ENCODE results near the gene PALM.

DNA sequence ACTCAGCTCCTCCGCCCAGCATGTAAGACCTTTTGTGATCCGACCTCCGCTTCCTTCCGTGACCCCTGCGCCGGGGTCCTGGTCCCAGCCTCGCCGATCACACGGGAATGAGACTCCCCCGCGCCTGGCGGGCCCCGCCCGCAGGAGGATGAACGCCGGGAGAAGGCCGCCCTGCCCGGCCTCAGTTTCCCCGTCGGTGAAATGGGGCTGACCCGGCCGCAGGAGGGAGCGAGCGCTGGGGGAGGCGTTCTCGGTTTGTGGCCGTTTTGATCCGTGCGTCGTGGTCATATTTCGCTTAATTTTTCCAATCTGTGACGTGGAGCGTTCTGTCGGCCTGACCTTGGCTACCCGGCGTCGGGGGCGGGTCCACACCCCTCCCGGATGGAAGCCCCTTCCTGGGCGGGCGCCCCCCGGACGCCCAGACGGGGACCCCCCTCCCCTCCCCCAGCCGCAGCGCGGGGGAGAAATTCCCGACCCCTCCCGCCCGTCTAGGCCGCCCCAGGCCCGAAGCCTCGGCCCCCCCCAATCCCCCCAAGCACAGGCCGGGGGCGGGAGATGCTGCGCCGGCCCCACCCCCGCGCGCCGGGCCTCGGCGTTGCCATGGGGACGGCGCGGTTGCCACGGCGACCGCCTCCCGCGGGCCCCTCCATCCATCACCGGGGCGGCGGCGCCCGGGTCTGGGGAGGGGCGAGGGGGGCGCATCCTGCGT lies 11.1 kb downstream of the PALM start:
- TF ChIP-seq, protein P1, sequence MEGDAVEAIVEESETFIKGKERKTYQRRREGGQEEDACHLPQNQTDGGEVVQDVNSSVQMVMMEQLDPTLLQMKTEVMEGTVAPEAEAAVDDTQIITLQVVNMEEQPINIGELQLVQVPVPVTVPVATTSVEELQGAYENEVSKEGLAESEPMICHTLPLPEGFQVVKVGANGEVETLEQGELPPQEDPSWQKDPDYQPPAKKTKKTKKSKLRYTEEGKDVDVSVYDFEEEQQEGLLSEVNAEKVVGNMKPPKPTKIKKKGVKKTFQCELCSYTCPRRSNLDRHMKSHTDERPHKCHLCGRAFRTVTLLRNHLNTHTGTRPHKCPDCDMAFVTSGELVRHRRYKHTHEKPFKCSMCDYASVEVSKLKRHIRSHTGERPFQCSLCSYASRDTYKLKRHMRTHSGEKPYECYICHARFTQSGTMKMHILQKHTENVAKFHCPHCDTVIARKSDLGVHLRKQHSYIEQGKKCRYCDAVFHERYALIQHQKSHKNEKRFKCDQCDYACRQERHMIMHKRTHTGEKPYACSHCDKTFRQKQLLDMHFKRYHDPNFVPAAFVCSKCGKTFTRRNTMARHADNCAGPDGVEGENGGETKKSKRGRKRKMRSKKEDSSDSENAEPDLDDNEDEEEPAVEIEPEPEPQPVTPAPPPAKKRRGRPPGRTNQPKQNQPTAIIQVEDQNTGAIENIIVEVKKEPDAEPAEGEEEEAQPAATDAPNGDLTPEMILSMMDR (IDR thresholded peaks at IDR 0.05): no peak
- TF ChIP-seq SIN3A (IDR thresholded peaks at IDR 0.05; ENCODE audit: borderline replicate concordance, insufficient read depth, low read depth, low read length) (no peak), POLR2AphosphoS5 (IDR thresholded peaks at IDR 0.05; ENCODE audit: low read depth, low read length) (no peak), TCF7L2 (IDR thresholded peaks at IDR 0.05; ENCODE audit: low read depth, low read length) (no peak)
- TF ChIP-seq, protein P2, sequence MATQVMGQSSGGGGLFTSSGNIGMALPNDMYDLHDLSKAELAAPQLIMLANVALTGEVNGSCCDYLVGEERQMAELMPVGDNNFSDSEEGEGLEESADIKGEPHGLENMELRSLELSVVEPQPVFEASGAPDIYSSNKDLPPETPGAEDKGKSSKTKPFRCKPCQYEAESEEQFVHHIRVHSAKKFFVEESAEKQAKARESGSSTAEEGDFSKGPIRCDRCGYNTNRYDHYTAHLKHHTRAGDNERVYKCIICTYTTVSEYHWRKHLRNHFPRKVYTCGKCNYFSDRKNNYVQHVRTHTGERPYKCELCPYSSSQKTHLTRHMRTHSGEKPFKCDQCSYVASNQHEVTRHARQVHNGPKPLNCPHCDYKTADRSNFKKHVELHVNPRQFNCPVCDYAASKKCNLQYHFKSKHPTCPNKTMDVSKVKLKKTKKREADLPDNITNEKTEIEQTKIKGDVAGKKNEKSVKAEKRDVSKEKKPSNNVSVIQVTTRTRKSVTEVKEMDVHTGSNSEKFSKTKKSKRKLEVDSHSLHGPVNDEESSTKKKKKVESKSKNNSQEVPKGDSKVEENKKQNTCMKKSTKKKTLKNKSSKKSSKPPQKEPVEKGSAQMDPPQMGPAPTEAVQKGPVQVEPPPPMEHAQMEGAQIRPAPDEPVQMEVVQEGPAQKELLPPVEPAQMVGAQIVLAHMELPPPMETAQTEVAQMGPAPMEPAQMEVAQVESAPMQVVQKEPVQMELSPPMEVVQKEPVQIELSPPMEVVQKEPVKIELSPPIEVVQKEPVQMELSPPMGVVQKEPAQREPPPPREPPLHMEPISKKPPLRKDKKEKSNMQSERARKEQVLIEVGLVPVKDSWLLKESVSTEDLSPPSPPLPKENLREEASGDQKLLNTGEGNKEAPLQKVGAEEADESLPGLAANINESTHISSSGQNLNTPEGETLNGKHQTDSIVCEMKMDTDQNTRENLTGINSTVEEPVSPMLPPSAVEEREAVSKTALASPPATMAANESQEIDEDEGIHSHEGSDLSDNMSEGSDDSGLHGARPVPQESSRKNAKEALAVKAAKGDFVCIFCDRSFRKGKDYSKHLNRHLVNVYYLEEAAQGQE (IDR thresholded peaks at IDR 0.05; ENCODE audit: insufficient read depth in 1 of 2, low read depth in 2 of 2, low read length in 1 of 2): no peak
